Mucosa of rectum (tissue), 2 donors: ENCODE results near the gene TTC7B.

Source experiments
- H3K27ac ChIP-seq, 2 donors: one replicate each; pipeline ENCODE4 v1.7.0; 2013; ENCODE audit warnings: inconsistent platforms in 2 of 2, low read depth in 2 of 2, low read length in 2 of 2
- H3K27me3 ChIP-seq, 2 donors: one replicate each; pipeline ENCODE4 v1.7.0; 2013; ENCODE audit warnings: low read length in 2 of 2; ENCODE audit not compliant: control insufficient read depth in 2 of 2, insufficient read depth in 2 of 2
- H3K36me3 ChIP-seq, 2 donors: one replicate each; pipeline ENCODE4 v1.7.0; 2013; ENCODE audit warnings: low read length in 2 of 2; ENCODE audit not compliant: control insufficient read depth in 2 of 2, insufficient read depth in 2 of 2
- H3K4me1 ChIP-seq, 2 donors: one replicate each; pipeline ENCODE4 v1.7.0; 2013; ENCODE audit warnings: low read length in 2 of 2, mild to moderate bottlenecking in 1 of 2; ENCODE audit not compliant: control insufficient read depth in 2 of 2, insufficient read depth in 2 of 2
- H3K4me3 ChIP-seq, 2 donors: one replicate each; pipeline ENCODE4 v1.7.0; 2013; ENCODE audit warnings: low read length in 2 of 2
- H3K9ac ChIP-seq, 2 donors: one replicate each; pipeline ENCODE4 v1.7.0; 2013; ENCODE audit warnings: low read length in 2 of 2, low read depth in 1 of 2, mild to moderate bottlenecking in 1 of 2
- H3K9me3 ChIP-seq, 2 donors: one replicate each; pipeline ENCODE4 v1.7.0; 2013; ENCODE audit warnings: low read length in 2 of 2; ENCODE audit not compliant: control insufficient read depth in 2 of 2
- donor health status: healthy.
- donor health status: Normal muscosa, but diverticular disease.

The TTC7B gene

GRCh38 chr14:90620568-90621077, 195.6 kb downstream of the TTC7B start:
- Histone ChIP-seq H3K4me3 (no peak overlapping the region), H3K9ac (no peak overlapping the region), H3K9me3 (no peaks in the 10 kb centered on the region), H3K4me1 (no peaks in the 10 kb centered on the region), H3K36me3 (no peaks in the 10 kb centered on the region), H3K27me3 (no peaks in the 10 kb centered on the region), H3K27ac (no peak overlapping the region)

GRCh38 chr14:90619911-90620310, 196.3 kb downstream of the TTC7B start:
- H3K27ac ChIP-seq, result no peak overlapping the region
- no peaks in the 10 kb centered on the region for H3K4me1 ChIP-seq
- H3K27me3 ChIP-seq, result no peaks in the 10 kb centered on the region
- H3K4me3 ChIP-seq, result no peak overlapping the region
- no peak overlapping the region for H3K9ac ChIP-seq
- no peaks in the 10 kb centered on the region for H3K9me3 ChIP-seq
- no peaks in the 10 kb centered on the region for H3K36me3 ChIP-seq

- Histone ChIP-seq H3K36me3 (no peaks in the 10 kb centered on the region), H3K4me3 (no peak overlapping the region), H3K27ac (no peak overlapping the region), H3K27me3 (no peaks in the 10 kb centered on the region), H3K9me3 (no peaks in the 10 kb centered on the region), H3K4me1 (no peaks in the 10 kb centered on the region), H3K9ac (no peak overlapping the region)
Observed at GRCh38 chr14:90617961-90618360, 198.3 kb downstream of the TTC7B start.

GRCh38 chr14:90616881-90617280, 199.3 kb downstream of the TTC7B start:
- Histone ChIP-seq H3K36me3 (no peaks in the 10 kb centered on the region), H3K4me1 (no peaks in the 10 kb centered on the region), H3K9me3 (no peaks in the 10 kb centered on the region), H3K27ac (no peak overlapping the region), H3K4me3 (no peak overlapping the region), H3K9ac (no peak overlapping the region), H3K27me3 (no peaks in the 10 kb centered on the region)

GRCh38 chr14:90616313-90616712, 199.9 kb downstream of the TTC7B start:
- Histone ChIP-seq H3K27ac (no peak overlapping the region), H3K9me3 (no peaks in the 10 kb centered on the region), H3K27me3 (no peaks in the 10 kb centered on the region), H3K36me3 (no peaks in the 10 kb centered on the region), H3K4me1 (no peaks in the 10 kb centered on the region), H3K4me3 (no peak overlapping the region), H3K9ac (no peak overlapping the region)

- no peak overlapping the region for H3K4me3 ChIP-seq
- no peaks in the 10 kb centered on the region for H3K36me3 ChIP-seq
- H3K4me1 ChIP-seq, result no peaks in the 10 kb centered on the region
- no peaks in the 10 kb centered on the region for H3K27me3 ChIP-seq
- H3K9me3 ChIP-seq, result no peaks in the 10 kb centered on the region
- H3K9ac ChIP-seq, result no peak overlapping the region
- H3K27ac ChIP-seq, result no peak overlapping the region
Observed at GRCh38 chr14:90615517-90616060, 200.6 kb downstream of the TTC7B start.

- no peaks in the 10 kb centered on the region for H3K4me1 ChIP-seq
- H3K9me3 ChIP-seq, result no peaks in the 10 kb centered on the region
- H3K4me3 ChIP-seq, result no peak overlapping the region
- H3K9ac ChIP-seq, result no peak overlapping the region
- no peaks in the 10 kb centered on the region for H3K27me3 ChIP-seq
- no peak overlapping the region for H3K27ac ChIP-seq
- no peaks in the 10 kb centered on the region for H3K36me3 ChIP-seq
Observed at GRCh38 chr14:90614696-90615516, 201.3 kb downstream of the TTC7B start.

GRCh38 chr14:90613997-90614396, 202.2 kb downstream of the TTC7B start:
- Histone ChIP-seq H3K9ac (no peak overlapping the region), H3K4me3 (no peak overlapping the region), H3K27me3 (no peaks in the 10 kb centered on the region), H3K4me1 (no peaks in the 10 kb centered on the region), H3K9me3 (no peaks in the 10 kb centered on the region), H3K36me3 (no peaks in the 10 kb centered on the region), H3K27ac (no peak overlapping the region)

GRCh38 chr14:90613453-90613852, 202.8 kb downstream of the TTC7B start:
- no peaks in the 10 kb centered on the region for H3K4me1 ChIP-seq
- no peak overlapping the region for H3K27ac ChIP-seq
- H3K36me3 ChIP-seq, result no peaks in the 10 kb centered on the region
- no peaks in the 10 kb centered on the region for H3K27me3 ChIP-seq
- no peak overlapping the region for H3K9ac ChIP-seq
- H3K4me3 ChIP-seq, result no peak overlapping the region
- H3K9me3 ChIP-seq, result no peaks in the 10 kb centered on the region

GRCh38 chr14:90612801-90613200, 203.4 kb downstream of the TTC7B start:
- H3K4me1 ChIP-seq, result no peaks in the 10 kb centered on the region
- no peaks in the 10 kb centered on the region for H3K27me3 ChIP-seq
- H3K27ac ChIP-seq, result no peak overlapping the region
- H3K9me3 ChIP-seq, result no peaks in the 10 kb centered on the region
- H3K9ac ChIP-seq, result no peak overlapping the region
- no peak overlapping the region for H3K4me3 ChIP-seq
- H3K36me3 ChIP-seq, result no peaks in the 10 kb centered on the region
